HT-29 (cell line): ENCODE measurements around the gene ZNF318. TPM values are rescaled to one million over a fixed set of nuclear protein-coding genes. Genes with fewer than 3 reads are reported as not detected.
"Not testable (repeated sequence)": the region's sequence is repeated elsewhere in the genome, so short reads cannot be mapped to it uniquely, and the experiment has no call there.

Experiments
- DNase-seq: peaks from one replicate; pipeline ENCODE4 v3.0.0-alpha.2; 2015; ENCODE audit warnings: low spot score
- total RNA-seq: library from RNA; depleted of rRNA; stranded (reverse); fragments of >200 nt; shearing (Covaris generic); gene quantifications from 2 replicates; pipeline ENCODE4 v1.2.3, GENCODE V29; 2014

ZNF318 gene
- total RNA-seq, 1 experiment from 2014 or later = 4.6 TPM

DNA sequence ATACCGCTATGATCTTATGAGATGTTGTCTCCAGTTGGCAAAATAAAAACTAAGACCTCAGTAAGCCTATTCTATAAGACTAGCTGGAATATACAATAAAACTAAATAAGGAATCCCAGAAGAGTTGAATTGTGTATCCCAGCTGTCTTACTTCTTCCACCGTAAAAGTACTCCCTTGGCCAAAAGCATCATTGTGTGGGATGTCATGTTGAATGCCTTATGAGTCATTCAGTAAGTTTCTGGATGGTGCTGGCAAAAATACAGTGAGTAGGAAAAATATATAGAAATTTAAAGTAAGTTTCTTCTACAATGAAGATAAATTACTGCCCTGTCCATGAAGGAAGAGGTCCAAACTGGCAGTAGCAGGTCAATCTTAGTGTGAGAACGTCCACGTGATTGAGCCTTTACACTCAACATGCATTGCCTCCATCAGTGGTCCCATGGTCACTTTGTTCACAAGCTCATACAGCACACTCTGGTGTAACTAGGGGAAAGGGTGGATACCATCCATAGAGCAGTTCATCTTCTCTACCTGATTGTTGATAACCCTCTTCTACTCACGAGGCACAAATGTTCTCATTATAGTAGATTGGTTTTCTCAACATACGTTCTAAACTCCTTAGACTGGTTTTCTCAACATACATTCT is 13.7 kb upstream of the ZNF318 start:
- DNase-seq = no peak

DNA sequence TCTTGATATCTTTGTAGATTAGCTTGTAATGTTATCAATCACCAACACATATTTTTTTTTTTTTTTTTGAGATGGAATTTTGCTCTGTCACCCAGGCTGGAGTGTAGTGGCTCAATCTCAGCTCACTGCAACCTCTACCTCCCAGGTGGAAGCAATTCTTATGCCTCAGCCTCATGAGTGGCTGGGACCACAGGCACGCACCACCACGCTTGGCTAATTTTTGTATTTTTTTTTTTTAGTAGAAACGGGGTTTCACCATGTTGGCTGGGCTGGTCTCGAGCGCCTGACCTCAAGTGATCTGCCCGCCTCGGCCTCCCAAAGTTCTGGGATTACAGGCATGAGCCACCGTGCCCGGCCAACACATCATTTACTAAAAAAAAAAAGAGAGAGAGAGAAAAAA is 11.4 kb upstream of the ZNF318 start:
- DNase-seq = not testable (repeated sequence)

DNA sequence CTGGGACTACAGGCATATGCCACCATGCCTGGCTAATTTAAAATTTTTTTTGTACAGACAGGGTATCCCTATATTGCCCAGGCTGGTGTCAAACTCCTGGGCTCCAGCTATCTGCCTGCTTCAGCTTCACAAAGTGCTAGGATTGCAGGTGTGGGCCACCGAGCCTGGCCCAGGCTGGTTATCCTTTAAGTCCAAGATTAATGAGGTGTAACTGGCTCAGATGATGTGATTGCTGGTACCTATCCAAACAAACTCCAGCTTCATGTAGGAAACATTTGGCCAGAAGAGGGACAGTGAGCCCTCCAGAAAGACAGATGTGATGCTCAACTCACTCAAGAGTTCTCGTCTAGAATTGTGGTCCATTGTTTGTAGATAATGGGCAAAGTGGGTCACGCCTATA is 9.2 kb upstream of the ZNF318 start:
- no peak for DNase-seq

DNA sequence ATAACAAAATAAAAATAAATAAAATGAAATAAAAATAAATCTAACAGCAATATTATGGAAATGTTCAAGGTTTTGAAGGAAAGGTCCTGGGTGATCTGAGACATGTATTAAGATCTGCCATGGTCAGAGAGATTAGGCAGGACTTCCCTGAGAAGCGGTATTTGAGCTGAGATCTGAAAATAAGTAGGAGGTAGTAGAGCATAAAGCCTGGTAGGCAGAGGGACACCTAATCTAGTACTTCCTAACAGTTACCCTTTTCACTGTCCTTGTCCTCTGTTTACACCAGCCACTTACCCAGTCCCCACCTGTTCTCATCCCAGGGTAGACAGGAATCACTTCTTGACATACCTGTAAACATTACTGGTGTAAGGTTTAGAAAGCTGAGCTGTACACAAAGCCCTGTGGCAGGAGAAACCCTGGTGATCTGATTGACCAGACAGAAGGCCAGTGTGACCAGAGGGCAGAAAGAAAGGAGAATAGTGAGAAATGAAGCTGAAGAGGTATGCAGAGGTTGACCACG is 8.3 kb upstream of the ZNF318 start:
- no peak for DNase-seq

DNA sequence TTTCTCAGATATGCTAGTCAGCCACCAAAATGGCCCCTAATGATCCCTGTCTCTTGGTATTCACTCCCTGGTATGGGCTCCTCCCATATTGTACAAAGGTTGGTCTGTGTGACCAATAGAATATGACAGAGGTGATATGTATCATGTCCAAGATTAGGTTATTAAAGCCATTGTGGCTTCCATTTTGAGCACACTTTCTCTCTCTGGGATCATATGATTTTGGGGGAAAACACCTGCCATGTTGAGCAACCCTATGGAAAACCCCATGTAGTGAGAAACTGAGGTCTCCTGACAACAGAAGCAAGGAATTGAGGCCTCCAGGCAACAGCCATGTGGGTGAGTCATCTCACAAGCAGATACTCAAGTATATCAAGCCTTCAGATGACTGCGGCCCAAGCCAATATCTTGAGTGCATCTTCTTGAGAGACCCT is 7.1 kb upstream of the ZNF318 start:
- no peak for DNase-seq

DNA sequence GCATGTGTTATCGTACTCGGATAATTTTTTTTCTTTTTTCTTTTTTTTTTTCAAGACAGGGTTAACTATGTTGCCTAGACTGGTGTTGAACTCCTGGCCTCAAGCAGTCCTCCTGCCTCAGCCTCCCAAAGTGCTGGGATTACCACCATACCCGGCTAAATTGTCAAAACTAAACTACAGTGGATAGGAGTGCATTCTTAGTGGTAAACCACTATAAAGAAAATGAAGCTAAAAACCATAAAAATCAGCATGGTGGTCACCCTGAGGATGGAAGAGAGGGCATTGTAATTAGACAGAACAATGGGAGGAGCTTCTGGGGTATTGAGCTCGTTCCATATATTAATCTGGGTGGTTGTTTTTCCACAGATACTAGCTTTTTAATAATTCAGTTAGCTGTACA is 6.2 kb upstream of the ZNF318 start:
- DNase-seq = no peak

DNA sequence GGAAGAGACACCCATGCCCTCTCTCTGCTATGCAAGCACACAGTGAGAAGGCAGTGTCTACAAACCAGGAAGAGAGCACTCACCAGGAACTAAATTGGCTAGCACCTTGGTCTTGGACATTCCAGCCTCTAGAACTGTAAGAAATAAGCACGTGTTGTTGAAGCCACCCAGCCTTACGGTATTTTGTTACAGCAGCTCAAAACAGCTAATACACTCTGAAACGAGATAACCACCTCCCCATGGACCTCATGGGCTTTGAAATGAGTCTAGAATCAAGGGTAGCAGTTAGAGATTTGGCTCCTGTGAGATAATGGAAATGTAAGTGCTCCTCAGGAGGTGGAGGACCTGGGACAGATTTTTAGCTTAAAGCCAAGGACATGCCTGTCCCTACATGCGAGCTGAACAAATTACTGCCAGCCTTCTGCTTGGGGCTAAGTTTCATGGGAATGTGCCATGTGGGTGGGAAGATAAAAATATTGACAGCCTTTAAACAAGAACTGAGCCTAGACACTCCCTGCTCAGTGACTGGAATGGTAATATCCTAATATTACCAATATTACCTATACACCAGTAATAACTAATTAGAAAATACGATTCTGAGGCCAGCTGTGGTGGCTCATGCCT is 3.9 kb upstream of the ZNF318 start:
- no peak for DNase-seq

DNA sequence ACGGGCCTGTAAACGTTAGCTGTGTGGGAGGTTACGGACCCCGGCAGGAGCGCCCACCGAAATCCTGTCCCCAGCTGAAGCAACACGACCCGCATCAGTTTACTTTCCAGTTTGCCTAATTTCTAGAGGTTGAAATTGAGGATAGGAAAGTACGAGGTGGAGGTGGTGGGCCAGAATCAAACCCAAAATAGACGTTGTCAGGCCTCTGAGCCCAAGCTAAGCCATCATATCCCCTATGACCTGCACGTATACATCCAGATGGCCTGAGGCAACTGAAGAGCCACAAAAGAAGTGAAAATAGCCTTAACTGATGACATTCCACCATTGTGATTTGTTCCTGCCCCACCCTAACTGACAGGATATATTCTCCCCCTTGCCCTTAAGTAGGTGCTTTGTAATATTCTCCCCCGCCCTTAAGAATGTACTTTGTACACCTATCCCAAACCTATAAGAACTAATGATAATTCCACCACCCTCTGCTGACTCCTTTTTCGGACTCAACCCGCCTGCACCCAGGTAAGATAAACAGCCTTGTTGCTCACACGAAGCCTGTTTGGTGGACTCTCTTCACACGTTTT is 645 bp upstream of the ZNF318 start:
- peak; percentile 21 for DNase-seq

DNA sequence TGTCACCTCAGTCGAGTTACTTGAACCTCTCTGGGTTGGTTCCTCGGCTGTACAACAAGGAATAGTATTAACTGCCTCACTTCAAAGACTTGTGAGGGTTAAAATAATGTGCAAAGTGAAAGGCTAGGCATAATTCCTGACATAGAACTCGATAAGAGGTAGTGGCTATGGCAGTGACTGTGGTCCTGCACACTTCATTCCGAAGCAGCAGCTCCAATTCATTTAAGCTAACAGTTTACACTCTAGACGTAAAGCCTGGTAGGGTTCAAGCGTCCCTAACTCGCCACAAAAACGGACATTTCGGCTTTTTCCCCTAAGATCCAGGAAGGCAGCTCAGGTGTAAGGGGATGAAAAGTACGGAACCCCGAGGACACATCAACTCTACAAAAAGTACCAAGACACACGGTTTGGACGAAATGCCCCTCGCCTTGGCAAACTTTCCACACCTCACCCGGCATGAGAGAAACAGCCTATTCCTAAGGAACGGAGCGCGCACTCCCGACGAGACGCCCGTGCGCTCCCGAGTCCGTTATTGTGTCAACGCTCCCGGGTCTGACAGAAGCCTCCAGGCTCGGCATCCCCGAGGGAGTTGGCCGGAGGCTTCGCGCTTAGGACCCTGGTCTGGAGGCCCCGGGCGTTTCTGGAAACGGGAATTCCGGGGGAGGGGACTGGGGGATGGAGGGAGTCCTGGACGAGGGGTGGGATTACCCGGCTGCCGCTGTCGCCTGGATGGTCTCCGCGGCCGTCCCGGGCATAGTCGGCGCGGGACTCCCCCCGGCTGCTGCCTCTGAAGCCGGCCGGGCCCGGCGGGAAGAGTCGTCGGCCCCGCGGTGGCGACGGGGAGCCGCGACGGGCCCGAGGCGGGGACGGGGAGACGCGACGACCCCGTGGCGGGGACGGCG is 937 bp downstream of the ZNF318 start:
- DNase-seq = peak; percentile 39

DNA sequence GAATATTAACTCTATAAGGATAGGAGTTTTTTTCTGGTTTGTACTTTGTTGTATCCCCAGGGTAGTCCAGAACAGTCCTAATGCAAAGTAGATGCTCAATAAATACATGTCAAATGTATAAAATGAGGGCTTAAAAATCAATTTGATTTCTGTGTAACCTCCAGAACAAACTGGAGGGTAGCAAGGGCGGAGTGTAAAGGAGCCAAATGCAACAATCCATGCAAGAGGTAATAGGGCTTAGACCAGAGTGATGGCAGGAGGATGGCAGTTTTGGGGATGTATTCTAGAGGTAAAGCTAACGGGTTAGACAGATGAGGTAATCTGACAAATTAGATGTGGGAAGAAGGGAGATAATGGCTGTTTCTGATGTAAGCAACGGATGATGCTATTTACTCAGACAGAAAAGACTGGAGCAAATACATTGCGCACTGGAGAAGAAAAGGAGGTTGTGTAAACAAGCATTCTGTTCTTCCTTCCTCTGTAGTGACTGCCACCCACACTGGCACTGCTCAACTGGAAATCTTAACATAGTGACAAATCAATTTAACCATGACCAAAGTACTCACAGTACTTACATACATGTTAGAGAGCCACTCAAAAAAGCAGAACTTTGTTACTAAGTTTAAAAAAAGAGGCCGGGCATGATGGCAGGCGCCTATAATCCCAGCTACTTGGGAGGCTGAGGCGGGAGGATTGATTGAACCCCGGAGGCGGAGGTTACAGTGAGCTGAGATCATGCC is 2.0 kb downstream of the ZNF318 start:
- no peak for DNase-seq

DNA sequence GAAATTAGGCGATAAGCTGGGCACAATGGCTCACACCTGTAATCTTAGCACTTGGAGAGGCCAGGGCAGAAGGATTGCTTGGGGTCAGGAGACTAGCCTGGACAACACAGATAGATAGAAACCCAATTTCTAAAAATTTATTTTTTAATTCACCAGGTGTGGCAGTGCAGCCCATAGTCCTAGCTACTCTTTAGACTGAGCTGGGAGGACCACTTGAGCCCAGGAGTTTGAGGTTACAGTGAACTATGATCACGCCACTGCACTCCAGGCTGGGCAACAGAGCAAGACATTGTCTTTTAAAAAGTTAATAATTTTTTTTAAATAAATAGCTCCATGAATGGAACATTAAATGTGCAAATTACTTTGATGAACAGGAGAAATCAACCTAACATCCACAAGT is 8.2 kb downstream of the ZNF318 start:
- no peak for DNase-seq

DNA sequence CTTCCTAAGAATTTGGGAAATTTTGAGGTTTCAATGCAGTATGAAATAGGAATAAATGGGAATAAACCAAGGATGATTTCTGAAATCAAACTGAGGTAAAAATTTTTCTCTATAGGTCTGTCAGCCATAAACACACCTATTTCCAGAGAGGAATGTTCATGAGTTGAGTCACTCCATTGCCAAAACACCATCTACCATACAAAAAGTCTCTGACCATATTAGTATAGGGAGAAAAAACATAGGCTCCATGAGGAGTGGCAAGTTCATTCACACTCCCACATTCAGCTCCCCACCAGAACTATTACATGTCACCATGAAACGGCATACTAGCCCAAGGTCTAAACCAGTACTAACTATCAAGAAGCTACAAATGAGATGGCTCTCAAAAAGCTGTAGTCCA is 9.6 kb downstream of the ZNF318 start:
- DNase-seq = no peak

DNA sequence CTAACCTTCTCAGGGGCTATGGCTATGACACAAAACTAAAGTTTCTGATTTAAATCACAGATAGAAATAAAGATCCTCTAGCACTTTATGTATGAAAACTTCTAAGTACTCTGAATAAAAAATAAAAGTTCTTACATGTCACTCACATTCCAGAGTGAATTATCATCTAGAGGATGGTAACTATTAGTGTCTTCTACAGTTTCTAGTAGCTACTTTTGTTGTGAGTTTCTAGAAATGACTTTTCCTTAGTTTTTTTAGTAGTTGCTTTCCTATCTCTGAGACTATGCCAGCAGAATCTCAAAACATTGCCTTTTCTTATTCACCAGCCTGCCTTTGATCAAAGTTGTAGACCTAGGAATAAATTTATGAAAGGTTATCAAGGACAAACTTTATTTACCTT is 10.1 kb downstream of the ZNF318 start:
- no peak for DNase-seq

DNA sequence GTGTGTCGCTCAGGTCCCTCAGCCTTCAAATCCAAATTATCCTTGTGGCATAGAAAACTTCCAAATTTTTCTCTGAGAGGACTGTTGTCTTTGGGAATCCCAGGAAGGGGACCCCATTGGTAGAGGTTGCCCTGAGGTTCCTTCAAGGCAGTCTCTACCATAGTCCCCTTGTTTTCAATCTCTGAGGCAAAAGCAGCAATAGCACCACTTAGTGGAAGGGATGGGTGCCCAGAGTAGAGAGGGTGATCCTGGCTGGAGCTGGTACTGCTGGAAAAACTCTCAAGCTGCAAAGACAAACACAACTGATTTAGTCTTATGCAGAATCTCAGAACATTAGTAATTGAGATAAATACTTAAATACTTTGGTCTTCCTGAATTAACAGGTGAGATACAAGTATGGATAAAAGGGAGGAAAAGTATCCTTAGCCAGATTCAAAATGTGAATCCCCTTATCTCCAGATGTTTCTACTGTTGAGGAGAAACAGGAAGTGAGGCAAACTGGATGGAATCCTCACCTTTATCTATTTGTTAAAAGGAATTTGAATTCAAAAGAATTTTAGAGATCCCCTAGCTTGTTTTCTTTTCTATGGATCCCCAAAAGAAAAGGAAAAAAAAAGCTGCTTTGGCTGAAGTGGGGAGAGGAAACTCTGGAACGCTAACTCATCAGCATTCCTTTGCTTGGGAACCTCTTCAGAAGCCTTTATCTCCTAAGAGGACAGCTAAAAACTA is 13.4 kb downstream of the ZNF318 start:
- DNase-seq = peak; percentile 55

DNA sequence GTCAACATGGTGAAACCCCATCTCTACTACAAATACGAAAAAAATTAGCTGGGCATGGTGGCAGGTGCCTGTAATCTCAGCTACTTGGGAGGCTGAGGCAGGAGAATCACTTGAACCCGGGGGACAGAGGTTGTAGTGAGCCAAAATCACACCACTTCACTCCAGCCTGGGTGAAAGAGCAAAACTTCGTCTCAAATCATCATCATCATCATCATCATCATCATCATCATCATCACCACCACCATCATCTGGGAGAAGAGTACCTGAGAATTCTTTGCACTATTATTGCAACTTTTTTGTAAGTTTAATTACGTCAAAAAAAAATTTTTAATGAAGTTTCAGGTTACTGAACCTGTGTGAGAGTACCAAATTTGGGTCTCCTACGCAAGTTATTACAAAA is 17.5 kb downstream of the ZNF318 start:
- DNase-seq = not testable (repeated sequence)

DNA sequence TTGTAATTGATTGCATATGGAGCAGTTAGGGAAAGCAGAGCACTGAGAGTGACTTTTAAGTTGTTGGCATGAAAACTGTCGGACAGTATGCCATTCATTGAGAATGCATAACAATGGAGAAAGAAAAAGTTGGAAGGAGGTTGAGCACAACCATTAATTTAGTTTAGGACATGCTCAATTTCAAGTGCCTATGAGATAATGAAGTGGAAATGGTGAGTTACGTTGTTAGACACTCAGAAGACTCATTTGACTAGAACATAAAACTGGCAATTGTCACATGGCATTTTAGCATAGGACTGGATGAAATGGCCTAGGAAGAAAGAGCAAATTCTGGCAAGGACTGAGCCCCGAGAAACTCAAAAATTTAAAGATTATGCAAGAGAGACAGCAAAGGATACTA is 22.0 kb downstream of the ZNF318 start:
- DNase-seq = no peak

DNA sequence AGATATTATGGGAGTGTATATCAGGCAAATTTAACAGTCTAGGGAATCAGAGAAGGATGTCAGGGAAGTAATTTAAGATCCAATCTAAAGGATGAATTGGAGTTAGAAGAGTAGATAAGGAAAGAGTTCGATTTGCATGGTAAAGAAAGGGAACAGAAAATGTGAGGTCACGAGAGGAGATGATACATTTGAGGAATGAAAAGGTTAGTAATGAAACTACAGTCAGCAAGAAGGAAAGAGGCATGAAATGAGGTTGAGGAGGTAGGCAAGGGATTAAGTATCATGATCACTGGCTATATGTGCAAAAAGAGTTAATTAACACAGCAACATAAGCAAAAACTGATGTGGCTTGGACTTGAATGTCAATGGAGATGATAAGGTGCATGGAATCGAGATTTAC is 22.4 kb downstream of the ZNF318 start:
- DNase-seq = no peak

DNA sequence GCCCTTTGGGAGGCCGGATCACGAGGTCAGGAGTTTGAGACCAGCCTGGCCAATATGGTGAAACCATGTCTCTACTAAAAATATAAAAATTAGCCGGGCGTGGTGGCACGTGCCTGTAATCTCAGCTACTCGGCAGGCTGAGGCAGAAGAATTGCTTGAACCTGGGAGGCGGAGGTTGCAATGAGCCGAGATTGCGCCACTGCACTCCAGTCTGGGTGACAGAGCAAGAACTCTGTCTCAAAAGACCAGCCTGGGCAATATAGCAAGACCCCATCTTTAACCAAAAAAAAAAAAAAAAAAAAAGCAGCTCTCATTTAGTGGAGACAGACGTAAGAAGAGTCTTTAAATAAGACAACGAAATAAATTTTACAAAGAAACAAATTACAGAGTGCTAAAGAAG is 23.2 kb downstream of the ZNF318 start:
- not testable (repeated sequence) for DNase-seq

DNA sequence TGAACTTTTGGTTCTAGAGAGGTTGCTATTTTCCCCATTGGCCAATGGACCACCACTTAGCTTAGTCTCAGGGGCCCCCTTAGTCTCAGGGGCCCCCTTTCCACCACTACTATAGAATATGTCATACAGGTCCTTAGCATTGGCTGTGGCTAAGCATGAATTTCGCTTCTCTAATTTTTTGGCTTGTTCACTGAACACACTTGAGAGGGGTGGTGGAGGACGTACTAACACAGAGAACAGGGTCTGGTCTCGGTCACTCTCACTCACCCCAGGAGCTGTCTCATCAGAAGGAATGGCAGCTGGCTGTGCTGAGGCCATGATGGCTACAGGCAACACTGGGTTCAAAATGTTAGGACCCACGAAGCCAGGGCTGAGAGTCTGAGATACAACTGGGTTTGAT is 30.3 kb downstream of the ZNF318 start:
- DNase-seq = no peak

DNA sequence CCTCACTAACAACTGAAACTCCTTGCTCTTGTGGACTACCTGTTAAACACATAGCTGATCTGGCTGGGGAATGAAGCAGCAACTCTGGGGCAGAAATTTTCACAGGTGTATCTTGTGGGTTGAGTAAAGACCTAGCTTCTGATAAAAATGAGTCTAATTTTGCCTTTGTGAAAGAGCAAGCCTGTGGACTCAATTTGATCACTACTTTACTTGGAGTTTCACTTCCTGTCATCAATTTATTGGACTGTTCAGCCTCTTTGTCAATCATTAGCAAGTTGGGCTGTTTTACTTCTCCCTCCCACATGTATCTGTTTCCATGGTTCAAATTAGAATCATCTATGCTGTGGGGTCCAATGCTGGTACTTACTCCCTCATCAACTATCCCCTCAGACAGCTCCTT is 31.2 kb downstream of the ZNF318 start:
- no peak for DNase-seq

DNA sequence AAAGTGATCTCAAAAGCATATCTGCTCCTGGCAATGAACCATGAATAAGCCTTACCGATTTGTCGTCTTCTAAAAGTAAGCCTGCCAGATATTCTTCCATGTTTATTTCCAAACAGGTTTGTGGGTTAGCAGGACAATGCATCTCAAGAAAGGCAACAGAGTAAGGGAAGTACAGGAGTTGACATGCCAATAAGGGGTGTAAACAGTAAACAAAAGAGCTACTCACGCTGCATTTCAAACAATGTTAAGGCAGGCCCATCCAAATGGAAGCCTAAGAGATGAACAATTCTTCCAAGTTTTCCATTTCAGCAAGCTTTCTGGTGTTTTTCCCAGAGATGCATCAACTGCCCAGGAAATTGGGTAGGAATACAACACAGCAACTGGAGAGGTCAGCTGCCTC is 33.1 kb downstream of the ZNF318 start:
- DNase-seq = no peak
